ENCODE measurements around the gene NUP107.
A peak's percentile ranks its signal among the peaks of the same experiment; 100 is the strongest.
"Not testable (repeated sequence)": the region's sequence is repeated elsewhere in the genome, so short reads cannot be mapped to it uniquely, and the experiment has no call there.

The NUP107 gene

GRCh38 chr12:68686595-68687521, at the start of gene NUP107:
NUP107 (plus strand) TSS chr12:68686978; CDS start chr12:68687066, 88 bp downstream.
- DNase-seq (ENCODE audit: low read depth, low spot score) = peak; percentile 100

GRCh38 chr12:68637439-68637838, 49.3 kb upstream of the NUP107 start:
- DNase-seq (ENCODE audit: low read depth, low spot score) = not testable (repeated sequence)

DNA sequence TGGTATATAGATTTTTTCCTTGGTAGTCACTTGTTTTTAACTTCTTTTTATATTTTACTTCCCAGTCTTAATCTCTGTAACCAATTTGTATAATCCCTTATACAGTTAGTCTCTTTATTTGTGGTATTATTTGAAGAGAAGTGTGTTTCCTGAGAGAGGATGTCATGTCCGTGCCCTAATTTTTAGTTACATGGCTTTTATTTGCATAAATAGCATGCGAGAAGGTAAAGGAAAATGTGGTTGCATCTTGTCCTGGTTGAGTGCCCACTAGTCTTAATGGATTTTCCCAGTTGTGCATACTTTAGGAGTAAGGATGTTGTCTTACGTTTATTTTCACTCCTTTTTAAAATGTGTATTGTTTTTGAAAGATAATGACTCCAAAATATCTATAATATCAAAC, 48.6 kb upstream of the NUP107 start:
- DNase-seq (ENCODE audit: low read depth, low spot score) = no peak

GRCh38 chr12:68638721-68639395, 47.9 kb upstream of the NUP107 start:
- DNase-seq (ENCODE audit: low read depth, low spot score) = peak; percentile 40

DNA sequence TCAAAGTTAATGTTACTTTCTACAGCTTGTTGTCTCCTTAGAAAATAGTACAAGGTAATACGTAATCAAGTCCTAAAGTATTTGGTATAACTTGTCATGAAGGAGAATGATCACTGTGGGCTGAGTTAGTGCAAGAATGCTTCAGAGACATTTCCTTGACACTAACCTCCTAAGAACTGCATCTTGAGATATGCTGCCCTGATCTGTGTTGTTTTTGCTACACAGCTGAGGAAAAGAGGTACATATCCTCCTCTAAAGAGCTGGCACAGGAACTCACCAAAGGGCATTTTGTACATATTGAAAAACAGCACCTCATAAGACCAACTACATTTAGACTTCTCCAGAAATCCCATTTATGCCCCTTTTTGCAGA, 47.4 kb upstream of the NUP107 start:
- no peak for DNase-seq (ENCODE audit: low read depth, low spot score)

DNA sequence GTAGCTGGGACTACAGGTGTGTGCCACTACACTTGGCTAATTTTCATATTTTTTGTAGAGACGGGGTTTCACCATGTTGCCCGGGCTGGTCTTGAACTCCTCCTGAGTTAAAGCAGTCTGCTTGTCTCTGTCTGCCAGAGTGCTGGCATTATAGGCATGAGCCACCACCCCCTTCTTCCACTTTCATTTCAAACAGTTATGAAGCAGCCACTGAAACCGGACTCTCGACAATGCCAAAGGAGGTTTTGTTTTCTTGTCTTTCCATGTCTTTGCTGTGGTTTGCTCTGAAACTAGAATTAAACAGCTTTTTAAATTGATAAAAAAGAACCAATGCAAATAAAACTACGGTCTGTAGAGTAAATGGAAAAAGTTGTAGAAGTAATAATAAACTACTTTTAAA, 45.6 kb upstream of the NUP107 start:
- peak; percentile 43 for DNase-seq (ENCODE audit: low read depth, low spot score)

- no peak for DNase-seq (ENCODE audit: low read depth, low spot score)
Observed at GRCh38 chr12:68646484-68646883, 40.3 kb upstream of the NUP107 start.

- no peak for DNase-seq (ENCODE audit: low read depth, low spot score)
Observed at GRCh38 chr12:68647507-68647906, 39.3 kb upstream of the NUP107 start.

GRCh38 chr12:68648179-68648578, 38.6 kb upstream of the NUP107 start:
- no peak for DNase-seq (ENCODE audit: low read depth, low spot score)

GRCh38 chr12:68665016-68665569, 21.7 kb upstream of the NUP107 start:
- no peak for DNase-seq (ENCODE audit: low read depth, low spot score)

- DNase-seq (ENCODE audit: low read depth, low spot score) = no peak
Observed at GRCh38 chr12:68667291-68667690, 19.5 kb upstream of the NUP107 start.

- no peak for DNase-seq (ENCODE audit: low read depth, low spot score)
Observed at GRCh38 chr12:68667896-68668295, 18.9 kb upstream of the NUP107 start.

- no peak for DNase-seq (ENCODE audit: low read depth, low spot score)
Observed at GRCh38 chr12:68671179-68671578, 15.6 kb upstream of the NUP107 start.

GRCh38 chr12:68673788-68674187, 13.0 kb upstream of the NUP107 start:
- no peak for DNase-seq (ENCODE audit: low read depth, low spot score)

DNA sequence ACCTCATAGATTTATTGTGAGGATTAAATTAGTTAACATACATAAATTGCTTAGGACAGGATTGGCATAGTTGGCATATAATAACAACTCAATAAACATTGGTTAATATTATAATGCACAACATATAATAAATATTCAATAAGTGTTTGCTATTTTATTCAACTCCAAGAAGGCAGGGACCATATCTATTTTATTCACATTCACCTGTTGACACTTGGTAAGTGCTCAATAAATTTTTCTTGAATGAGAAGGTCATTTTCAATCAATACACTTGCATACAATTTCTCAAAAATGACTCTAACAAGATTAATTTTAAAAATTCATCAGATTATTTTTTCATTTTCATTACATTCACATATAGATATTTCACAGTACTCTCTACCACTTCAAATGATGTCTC, 12.4 kb upstream of the NUP107 start:
- no peak for DNase-seq (ENCODE audit: low read depth, low spot score)

DNA sequence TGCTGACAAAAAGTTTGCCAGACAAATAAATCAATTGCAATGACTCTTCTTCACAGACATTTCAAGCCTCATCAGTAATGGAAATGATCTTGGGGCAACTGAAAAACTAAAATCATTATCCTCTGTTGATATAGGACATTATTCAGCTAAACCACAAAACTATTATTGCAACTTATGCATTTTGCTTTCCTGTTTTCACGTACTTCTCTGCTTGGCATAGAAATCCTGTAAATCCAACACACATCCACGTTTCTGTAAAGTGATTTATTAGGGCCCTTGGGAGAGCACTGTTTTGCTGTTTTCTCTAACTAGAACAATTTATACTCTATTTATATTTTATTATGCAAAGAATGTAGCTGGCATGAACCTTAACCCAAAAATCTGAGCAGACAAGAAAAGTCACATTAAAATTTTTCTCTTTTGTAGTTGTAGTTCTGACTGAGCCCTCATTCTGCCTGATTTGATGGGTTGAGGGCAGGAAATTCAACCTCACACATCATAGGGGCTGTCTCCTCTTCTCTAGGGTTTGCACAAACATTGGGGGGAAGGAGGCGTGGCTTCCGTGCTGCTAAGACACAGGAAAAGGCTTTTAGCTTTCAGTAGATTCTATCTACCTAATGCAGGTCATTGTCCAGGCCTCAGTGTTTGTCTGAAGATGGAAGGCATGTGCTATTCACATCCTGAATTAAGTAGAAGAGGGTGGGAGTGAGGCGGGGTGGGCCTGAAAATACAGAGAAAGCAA, 11.5 kb upstream of the NUP107 start:
- DNase-seq (ENCODE audit: low read depth, low spot score) = no peak

DNA sequence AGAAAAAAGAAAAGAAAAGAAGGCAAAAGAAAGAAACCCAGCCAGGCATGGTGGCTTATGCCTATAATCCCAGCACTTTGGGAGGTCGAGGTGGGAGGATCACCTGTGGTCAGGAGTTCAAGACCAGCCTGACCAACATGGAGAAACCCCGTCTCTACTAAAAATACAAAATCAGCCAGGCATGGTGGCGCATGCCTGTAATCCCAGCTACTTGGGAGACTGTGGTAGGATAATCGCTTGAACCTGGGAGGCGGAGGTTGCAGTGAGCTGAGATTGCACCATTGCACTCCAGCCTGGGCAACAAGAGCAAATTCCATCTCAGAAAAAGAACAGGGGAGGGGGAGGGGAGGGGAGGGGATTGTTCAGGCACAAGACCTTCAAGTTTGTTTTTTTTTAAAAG, 9.9 kb upstream of the NUP107 start:
- not testable (repeated sequence) for DNase-seq (ENCODE audit: low read depth, low spot score)

- no peak for DNase-seq (ENCODE audit: low read depth, low spot score)
Observed at GRCh38 chr12:68686262-68686594, 550 bp upstream of the NUP107 start.

GRCh38 chr12:68695454-68695853, 8.7 kb downstream of the NUP107 start:
- no peak for DNase-seq (ENCODE audit: low read depth, low spot score)

DNA sequence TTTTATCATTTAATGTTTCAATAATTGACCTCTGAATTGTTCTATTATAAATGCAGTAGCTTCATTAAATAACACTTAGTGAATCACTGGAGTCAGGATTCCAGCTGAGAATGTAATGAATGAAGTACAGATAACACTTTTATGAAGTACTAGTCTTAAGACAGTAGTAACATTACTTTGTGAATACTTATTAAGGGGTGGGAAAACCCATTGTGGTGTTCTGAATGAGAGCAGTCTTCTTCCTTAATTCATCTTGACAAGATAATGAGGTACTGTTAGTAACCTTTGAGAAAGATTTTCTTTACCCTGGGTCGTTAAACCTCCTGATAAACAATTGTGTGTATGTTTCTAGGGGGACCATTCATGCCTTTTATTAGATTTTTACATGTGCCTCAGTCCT, 12.7 kb downstream of the NUP107 start:
- no peak for DNase-seq (ENCODE audit: low read depth, low spot score)

DNA sequence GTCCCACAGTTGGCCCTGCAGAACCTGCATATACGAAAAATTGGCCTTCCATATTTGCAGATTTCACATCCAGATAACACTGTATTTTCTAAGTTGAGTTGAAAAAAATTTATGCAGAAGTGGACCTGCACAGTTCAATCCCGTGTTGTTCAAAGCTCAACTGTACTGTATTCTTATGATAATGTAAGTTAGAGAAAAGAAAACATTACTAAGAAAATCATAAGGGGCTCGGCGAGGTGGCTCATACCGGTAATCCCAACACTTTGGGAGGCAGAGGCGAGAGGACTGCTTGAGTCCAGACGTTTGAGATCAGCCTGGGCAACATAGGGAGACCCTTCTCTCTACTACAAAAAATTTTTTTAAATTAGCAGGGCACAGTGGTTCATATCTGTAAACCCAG, 41.0 kb downstream of the NUP107 start:
- no peak for DNase-seq (ENCODE audit: low read depth, low spot score)

GRCh38 chr12:68733661-68734071, 46.9 kb downstream of the NUP107 start:
- DNase-seq (ENCODE audit: low read depth, low spot score) = peak; percentile 35

All from astrocyte of the hippocampus (primary cell).